ENCODE measurements around the gene S100A8.

S100A8 gene

DNA sequence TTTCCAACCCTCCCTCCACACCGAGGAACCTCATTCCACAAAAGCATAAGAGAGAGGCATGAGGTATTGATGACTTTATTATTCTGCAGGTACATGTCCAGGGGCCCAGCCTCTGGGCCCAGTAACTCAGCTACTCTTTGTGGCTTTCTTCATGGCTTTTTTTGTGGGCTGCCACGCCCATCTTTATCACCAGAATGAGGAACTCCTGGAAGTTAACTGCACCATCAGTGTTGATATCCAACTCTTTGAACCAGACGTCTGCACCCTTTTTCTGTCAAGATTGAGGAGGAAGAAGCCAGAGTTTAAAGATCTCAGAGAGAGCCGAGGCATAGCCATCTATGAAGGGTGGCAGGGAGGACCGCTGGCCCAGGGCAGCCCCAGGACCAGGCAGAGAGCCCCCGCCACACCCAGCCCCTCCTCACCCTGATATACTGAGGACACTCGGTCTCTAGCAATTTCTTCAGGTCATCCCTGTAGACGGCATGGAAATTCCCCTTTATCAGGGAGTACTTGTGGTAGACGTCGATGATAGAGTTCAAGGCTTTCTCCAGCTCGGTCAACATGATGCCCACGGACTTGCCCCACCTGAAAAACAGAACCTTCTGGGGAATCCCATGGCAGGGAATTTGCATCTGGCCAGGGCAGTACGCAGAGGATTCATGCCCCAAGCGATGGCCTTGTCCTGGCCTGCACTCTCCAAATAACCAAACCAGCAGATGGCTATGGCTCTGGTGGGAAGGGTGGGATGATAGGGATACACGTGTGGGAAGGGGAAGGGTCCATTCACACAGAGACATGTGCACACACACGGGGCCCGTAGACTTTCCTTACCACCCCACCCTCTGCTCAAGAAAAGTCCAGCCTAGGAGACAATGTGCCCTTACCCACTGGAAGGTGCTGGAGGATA lies 647 bp downstream of the S100A8 start:
- no peak for DNase-seq

GRCh38 chr1:153389401-153389800 lies 1.5 kb downstream of the S100A8 start:
- no peak for DNase-seq

DNA sequence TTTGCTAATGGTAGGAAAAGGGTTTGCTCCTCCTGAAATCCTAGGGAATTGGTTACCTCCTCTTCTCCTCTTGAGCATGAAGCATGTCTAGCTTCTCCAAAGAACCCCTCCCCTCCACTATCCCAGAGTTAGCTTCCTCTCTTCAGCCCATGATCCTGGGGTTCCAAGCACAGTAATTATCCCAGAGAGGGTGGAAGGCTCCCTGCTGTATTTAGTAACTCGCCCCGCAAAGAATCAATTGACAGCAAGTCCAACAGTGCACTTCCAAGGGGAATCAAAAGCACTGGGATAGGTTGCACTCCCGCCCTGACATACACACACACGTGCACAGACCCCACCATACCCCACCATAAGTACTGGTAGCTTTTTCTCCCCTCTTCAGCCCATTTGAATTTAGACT lies 3.1 kb downstream of the S100A8 start:
- DNase-seq: no peak

DNA sequence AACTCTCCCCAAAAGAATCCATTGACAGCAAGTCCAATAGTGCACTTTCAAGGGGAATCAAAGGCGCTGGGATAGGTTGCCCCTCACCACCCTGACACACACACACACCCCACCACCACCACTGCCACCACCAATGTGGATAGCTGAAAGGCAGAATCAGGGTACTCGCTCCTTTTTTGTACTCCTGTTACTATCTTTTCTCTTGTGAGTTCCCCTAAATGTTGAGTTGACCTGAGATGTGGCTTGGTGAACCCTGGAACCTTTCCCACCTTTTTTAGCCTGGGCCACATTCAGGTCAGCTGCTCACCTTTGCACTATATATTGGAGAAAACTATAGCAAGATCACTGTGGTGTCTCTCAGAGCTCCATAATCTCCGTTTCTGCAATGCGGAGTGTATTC lies 3.9 kb downstream of the S100A8 start:
- DNase-seq: no peak

DNA sequence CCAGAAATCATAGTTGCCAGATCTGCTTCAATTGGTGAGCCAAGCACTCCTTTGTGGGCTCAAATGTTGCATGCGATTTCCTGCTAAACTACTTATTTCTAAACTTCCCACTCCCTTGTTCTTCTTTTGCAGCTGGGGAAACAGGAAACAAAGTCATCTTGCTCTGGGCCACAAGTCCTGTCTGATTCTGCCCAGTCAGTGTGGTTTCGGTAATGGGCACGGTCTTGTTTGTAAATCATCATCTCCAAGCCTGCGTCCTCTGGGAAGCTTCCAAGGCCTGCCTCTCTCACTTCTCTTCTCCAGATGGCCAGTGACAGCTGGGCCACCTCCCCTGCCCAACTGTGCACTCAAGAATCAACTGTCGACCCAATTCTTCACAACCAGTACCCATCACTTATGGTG lies 4.4 kb downstream of the S100A8 start:
- no peak for DNase-seq

DNA sequence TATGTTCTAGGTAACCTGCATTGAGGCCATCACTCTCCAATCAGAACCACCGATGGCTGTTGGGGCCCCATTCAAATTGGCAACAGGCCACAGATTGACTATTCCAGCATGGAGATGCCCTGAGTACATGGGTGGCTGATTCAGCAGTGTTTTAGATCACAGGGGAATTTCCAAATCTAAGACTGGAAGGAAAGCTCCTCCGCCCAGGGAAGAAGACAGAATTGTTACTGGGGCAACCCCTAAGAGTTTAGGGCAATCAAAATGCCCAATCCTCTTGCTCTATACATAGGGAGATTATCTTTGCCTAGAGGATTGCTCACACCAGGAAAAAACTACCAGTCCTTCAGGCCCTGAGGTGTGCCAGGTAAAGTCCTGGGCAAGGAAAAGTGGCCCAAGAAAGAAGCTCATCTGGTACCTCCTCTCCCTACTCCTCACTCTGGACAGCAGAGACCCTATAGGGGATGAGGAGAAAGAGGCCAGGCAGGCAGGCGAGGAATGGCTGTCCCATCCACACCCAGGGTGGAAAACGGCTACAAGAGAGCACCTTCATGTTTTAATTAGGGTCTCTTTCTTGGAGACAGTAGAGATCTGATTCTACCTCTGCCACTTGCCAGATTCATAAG lies 5.8 kb downstream of the S100A8 start:
- DNase-seq: no peak

GRCh38 chr1:153380711-153381110 lies 10.2 kb downstream of the S100A8 start:
- DNase-seq: no peak

GRCh38 chr1:153379591-153379990 lies 11.3 kb downstream of the S100A8 start:
- DNase-seq: no peak

DNA sequence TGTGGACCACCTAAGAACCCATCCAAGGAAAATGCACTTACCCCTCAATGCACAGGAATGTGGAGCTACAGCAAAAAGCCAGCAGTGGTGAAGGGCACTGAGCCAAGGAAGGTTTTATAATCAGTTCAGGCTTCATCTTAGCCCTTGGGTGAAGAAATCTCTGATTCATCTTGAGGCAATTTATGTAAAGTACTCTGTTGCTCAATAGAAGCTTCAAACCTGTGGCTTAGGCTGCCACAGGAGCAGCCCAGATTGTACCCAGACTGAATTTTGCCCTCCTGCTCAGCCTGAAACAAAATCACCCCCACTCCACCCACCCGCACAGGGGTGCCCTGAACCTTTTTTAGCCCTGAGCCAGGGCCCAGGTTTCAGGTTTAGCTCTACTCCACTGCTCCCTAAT lies 15.4 kb downstream of the S100A8 start, which contains the start of gene S100A12:
S100A12 (minus strand) TSS at position 111 of the 400 bp plus-strand sequence. CDS start 1,029 bp downstream, outside the sequence.
- DNase-seq: no peak

GRCh38 chr1:153374071-153374470 lies 16.8 kb downstream of the S100A8 start:
- no peak for DNase-seq

GRCh38 chr1:153372571-153372970 lies 18.3 kb downstream of the S100A8 start:
- DNase-seq: no peak

DNA sequence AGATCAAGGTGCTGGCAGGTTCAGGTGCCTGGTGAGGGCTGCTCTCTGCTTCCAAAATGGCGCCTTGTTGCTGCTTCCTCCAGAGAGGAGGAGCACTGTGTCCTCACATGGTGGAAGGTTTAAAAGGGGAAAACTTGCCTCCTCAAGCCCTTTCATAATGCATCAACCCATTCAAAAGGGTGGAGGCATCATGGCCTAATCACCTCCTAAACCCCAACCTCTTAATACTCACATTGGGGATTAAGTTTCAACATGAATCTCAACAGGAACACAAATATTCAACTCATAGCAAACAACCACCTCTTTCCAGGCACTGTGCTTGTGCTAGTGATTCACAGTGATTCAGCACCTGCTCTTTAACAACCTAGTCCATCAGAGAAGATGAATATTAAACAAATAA lies 19.6 kb downstream of the S100A8 start:
- DNase-seq: no peak

DNA sequence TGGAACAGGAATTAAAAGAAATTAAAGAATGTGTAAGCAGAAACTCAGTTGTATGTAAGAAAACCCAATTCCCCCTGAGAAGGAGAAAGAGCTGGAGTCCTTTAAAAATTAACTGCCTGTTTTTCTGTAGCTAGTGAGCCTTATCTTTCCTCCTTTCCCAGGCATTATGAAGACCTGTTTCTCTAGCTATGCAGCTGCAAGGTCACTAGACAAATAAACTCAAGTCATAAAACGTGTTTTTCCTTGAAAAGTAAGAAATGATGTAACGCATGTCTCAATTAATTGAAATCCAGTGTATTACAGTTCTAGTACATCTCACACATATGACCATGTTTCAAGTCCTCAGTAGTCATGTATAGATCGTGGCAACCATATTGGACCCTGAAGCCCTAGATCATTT lies 20.7 kb downstream of the S100A8 start:
- DNase-seq: no peak

- DNase-seq: no peak
Observed at GRCh38 chr1:153368495-153368894, 22.4 kb downstream of the S100A8 start.

DNA sequence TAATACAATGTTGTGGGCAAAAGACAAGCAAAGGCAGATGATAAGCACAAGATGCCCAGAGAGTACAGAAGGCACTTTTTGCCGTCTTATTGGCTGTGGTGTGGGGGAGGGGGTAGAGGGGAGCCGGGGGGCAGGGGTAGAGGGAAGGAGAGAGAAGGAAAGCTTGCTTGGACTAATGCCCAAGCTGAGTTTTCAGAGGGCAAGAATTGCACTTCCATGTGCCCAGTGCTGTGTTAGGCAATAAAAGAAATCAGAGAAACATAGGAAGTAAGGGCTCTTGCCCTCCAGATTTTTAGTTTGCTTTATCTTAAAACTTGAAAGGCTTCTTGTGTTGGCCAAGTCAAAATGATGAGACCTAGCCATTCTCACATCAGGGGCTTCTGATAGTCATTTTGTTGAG lies 23.8 kb downstream of the S100A8 start:
- no peak for DNase-seq

DNA sequence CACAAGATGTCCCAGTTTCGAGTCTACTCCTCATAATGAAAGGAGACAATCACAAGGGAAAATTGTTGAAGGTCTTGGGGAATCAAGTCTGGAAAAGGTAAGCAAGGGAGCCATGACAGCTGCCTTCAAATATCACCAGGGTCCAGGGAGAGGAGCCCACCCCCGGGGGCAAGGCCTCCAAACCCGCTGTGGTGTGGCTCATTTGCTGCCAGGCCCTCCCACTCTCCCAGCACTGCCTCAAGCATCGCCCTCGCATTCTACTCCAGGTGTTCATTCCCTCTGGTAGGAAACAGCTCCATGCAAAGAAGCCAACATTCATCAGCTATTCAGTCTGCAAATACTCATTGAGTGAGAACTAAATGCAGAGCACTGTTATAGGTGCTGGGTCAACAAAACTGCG lies 24.6 kb downstream of the S100A8 start:
- DNase-seq: no peak

GRCh38 chr1:153365696-153366095 lies 25.2 kb downstream of the S100A8 start:
- DNase-seq: no peak

GRCh38 chr1:153364766-153365666 lies 25.9 kb downstream of the S100A8 start:
- no peak for DNase-seq

- no peak for DNase-seq
Observed at GRCh38 chr1:153364156-153364555, 26.7 kb downstream of the S100A8 start.

DNA sequence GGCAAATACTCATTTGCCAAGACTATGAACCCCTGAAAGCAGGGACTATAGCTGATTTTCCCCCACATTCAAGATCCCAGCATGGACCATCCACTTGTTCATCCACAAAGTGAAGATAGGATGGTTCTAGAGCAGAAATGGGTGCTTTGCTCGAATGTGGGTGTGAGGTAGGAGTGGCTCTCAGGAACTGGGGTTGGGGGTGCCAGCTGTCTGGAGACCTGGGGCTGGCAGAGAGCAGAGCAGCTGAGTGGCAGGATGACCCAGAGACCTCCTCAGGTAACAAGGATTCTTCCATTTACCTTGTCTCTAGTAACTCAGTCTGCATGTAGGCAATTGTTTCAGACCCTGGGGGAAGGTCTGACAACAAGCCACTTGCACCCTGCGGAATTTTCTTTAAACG lies 27.2 kb downstream of the S100A8 start:
- DNase-seq: no peak

DNA sequence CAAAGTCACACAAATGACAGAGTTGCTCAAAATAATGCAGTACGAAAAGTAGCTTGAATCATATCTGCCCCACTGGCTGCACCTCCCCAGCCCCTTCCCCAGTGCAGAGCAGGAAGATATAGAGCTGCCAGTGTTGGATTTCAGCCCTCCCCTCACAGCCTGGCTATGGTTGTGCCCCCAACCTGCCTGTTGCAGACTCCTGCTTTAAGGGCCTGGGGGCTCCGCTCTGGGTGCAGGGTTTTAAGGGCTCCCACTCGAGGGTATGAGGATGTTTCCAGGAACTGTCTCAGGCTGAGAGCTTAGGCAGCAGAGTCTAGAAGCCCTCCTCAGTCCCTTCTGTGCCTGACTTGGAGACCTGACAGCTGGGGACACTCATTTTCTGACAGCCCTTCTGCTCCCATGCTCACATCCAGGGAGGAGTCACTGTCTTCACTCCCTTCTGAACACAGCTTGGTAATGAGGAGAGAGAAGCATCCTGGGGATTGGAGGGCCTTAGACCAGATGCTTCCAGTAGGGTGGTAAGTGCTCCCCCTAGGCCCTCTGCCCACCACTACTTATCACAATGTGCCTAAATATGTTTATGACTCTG lies 28.6 kb downstream of the S100A8 start:
- no peak for DNase-seq

GRCh38 chr1:153361480-153362109 lies 29.3 kb downstream of the S100A8 start:
- DNase-seq: no peak
